ENCODE measurements around the gene CDKN2C. TPM values are rescaled to one million over a fixed set of nuclear protein-coding genes. Genes with fewer than 3 reads are reported as not detected.

Gene CDKN2C
- total RNA-seq, 1 experiment from 2014 or later, result not detected

DNA sequence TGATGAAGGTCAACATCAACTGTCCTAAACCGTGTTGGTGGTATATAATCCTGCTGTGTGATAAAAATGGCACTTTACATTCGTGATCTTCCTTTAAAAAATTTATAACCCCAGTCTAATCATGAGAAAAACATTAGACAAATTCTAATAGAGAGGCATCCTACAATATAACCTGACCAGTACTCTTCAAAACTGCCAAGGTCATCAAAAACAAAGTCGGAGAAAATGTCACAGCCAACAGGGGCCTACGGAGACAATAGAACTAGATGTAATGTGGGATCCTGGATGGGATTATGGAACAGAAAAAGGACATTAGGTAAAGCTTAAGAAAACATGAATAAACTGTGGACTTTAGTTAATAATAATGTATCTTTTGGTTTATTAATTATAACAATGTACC lies 25.0 kb downstream of the CDKN2C start (continued):
- TF ChIP-seq, protein P1, sequence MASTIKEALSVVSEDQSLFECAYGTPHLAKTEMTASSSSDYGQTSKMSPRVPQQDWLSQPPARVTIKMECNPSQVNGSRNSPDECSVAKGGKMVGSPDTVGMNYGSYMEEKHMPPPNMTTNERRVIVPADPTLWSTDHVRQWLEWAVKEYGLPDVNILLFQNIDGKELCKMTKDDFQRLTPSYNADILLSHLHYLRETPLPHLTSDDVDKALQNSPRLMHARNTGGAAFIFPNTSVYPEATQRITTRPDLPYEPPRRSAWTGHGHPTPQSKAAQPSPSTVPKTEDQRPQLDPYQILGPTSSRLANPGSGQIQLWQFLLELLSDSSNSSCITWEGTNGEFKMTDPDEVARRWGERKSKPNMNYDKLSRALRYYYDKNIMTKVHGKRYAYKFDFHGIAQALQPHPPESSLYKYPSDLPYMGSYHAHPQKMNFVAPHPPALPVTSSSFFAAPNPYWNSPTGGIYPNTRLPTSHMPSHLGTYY (CRISPR knock-in tag; IDR thresholded peaks at IDR 0.05), result no peak
- TF ChIP-seq RELA (CRISPR knock-in tag; IDR thresholded peaks at IDR 0.05; ENCODE audit: borderline replicate concordance) (no peak), NR3C1 (CRISPR knock-in tag; conservative IDR thresholded peaks at IDR 0.05; ENCODE audit: low read depth) (no peak), KAT7 (CRISPR knock-in tag; IDR thresholded peaks at IDR 0.05; ENCODE audit: borderline replicate concordance) (no peak), GABPB1 (CRISPR knock-in tag; IDR thresholded peaks at IDR 0.05) (no peak), IRF2 (CRISPR knock-in tag; IDR thresholded peaks at IDR 0.05; ENCODE audit: borderline replicate concordance, low read depth) (no peak)
- TF ChIP-seq, protein P2, sequence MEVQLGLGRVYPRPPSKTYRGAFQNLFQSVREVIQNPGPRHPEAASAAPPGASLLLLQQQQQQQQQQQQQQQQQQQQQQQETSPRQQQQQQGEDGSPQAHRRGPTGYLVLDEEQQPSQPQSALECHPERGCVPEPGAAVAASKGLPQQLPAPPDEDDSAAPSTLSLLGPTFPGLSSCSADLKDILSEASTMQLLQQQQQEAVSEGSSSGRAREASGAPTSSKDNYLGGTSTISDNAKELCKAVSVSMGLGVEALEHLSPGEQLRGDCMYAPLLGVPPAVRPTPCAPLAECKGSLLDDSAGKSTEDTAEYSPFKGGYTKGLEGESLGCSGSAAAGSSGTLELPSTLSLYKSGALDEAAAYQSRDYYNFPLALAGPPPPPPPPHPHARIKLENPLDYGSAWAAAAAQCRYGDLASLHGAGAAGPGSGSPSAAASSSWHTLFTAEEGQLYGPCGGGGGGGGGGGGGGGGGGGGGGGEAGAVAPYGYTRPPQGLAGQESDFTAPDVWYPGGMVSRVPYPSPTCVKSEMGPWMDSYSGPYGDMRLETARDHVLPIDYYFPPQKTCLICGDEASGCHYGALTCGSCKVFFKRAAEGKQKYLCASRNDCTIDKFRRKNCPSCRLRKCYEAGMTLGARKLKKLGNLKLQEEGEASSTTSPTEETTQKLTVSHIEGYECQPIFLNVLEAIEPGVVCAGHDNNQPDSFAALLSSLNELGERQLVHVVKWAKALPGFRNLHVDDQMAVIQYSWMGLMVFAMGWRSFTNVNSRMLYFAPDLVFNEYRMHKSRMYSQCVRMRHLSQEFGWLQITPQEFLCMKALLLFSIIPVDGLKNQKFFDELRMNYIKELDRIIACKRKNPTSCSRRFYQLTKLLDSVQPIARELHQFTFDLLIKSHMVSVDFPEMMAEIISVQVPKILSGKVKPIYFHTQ (CRISPR knock-in tag; IDR thresholded peaks at IDR 0.05), result no peak

DNA sequence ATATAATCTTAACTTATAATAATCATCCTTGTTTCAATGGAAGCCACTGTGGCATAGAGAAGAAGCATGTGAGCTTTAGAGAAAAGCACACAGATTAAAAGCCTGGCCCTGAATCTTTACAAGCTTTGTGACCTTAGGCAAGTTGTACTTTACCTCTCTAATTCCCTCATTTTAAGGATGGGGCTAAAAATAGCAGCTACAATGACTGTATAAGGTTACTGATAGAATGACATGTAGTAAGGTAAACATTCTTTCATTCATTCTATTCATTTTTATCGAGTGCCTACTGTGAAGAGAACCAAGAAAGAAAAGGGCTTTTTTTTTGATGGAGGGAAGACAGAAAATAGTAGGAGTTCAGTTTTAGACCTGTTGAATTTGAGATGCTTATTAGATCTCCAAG lies 25.6 kb downstream of the CDKN2C start:
- peaks cover 9% of the 10 kb centered on the region; the same call in 1 of the 2 replicates for H3K9me3 Mint-ChIP-seq
- H3K27ac Mint-ChIP-seq, result no peak overlapping the region
- POLR2A ChIA-PET, result no interaction called here
- no peaks in the 10 kb centered on the region for H3K4me1 Mint-ChIP-seq
- ATAC-seq (no peak), DNase-seq (ENCODE audit: low spot score) (no peak)
- CTCF ChIA-PET, result interaction anchor here (0.9 kb wide), 1 partner anchor 122 kb away, joined by 3 read pairs; no protein-coding TSS in a partner anchor
- H3K4me3 Mint-ChIP-seq, result no peak overlapping the region
- H3K36me3 Mint-ChIP-seq, result no peaks in the 10 kb centered on the region
- peaks cover 7% of the 10 kb centered on the region for H3K27me3 Mint-ChIP-seq (ENCODE audit: low read depth)
- TF ChIP-seq FOXP1 (CRISPR knock-in tag; IDR thresholded peaks at IDR 0.05; ENCODE audit: borderline replicate concordance), result no peak
- TF ChIP-seq FOXJ3 (CRISPR knock-in tag; IDR thresholded peaks at IDR 0.05; ENCODE audit: borderline replicate concordance), result no peak
- TF ChIP-seq SOX15 (CRISPR knock-in tag; IDR thresholded peaks at IDR 0.05), result no peak
- TF ChIP-seq, protein P3, sequence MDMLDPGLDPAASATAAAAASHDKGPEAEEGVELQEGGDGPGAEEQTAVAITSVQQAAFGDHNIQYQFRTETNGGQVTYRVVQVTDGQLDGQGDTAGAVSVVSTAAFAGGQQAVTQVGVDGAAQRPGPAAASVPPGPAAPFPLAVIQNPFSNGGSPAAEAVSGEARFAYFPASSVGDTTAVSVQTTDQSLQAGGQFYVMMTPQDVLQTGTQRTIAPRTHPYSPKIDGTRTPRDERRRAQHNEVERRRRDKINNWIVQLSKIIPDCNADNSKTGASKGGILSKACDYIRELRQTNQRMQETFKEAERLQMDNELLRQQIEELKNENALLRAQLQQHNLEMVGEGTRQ (CRISPR knock-in tag; IDR thresholded peaks at IDR 0.05), result no peak
- TF ChIP-seq, protein P4, sequence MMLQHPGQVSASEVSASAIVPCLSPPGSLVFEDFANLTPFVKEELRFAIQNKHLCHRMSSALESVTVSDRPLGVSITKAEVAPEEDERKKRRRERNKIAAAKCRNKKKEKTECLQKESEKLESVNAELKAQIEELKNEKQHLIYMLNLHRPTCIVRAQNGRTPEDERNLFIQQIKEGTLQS (CRISPR knock-in tag; conservative IDR thresholded peaks at IDR 0.05), result no peak
- TF ChIP-seq, protein P5, sequence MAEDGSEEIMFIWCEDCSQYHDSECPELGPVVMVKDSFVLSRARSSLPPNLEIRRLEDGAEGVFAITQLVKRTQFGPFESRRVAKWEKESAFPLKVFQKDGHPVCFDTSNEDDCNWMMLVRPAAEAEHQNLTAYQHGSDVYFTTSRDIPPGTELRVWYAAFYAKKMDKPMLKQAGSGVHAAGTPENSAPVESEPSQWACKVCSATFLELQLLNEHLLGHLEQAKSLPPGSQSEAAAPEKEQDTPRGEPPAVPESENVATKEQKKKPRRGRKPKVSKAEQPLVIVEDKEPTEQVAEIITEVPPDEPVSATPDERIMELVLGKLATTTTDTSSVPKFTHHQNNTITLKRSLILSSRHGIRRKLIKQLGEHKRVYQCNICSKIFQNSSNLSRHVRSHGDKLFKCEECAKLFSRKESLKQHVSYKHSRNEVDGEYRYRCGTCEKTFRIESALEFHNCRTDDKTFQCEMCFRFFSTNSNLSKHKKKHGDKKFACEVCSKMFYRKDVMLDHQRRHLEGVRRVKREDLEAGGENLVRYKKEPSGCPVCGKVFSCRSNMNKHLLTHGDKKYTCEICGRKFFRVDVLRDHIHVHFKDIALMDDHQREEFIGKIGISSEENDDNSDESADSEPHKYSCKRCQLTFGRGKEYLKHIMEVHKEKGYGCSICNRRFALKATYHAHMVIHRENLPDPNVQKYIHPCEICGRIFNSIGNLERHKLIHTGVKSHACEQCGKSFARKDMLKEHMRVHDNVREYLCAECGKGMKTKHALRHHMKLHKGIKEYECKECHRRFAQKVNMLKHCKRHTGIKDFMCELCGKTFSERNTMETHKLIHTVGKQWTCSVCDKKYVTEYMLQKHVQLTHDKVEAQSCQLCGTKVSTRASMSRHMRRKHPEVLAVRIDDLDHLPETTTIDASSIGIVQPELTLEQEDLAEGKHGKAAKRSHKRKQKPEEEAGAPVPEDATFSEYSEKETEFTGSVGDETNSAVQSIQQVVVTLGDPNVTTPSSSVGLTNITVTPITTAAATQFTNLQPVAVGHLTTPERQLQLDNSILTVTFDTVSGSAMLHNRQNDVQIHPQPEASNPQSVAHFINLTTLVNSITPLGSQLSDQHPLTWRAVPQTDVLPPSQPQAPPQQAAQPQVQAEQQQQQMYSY (CRISPR knock-in tag; IDR thresholded peaks at IDR 0.05), result no peak
- no peak for TF ChIP-seq TEAD1 (CRISPR knock-in tag; IDR thresholded peaks at IDR 0.05)
- TF ChIP-seq, protein P6, sequence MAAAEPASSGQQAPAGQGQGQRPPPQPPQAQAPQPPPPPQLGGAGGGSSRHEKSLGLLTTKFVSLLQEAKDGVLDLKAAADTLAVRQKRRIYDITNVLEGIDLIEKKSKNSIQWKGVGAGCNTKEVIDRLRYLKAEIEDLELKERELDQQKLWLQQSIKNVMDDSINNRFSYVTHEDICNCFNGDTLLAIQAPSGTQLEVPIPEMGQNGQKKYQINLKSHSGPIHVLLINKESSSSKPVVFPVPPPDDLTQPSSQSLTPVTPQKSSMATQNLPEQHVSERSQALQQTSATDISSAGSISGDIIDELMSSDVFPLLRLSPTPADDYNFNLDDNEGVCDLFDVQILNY (CRISPR knock-in tag; IDR thresholded peaks at IDR 0.05), result no peak
- TF ChIP-seq, protein P7, sequence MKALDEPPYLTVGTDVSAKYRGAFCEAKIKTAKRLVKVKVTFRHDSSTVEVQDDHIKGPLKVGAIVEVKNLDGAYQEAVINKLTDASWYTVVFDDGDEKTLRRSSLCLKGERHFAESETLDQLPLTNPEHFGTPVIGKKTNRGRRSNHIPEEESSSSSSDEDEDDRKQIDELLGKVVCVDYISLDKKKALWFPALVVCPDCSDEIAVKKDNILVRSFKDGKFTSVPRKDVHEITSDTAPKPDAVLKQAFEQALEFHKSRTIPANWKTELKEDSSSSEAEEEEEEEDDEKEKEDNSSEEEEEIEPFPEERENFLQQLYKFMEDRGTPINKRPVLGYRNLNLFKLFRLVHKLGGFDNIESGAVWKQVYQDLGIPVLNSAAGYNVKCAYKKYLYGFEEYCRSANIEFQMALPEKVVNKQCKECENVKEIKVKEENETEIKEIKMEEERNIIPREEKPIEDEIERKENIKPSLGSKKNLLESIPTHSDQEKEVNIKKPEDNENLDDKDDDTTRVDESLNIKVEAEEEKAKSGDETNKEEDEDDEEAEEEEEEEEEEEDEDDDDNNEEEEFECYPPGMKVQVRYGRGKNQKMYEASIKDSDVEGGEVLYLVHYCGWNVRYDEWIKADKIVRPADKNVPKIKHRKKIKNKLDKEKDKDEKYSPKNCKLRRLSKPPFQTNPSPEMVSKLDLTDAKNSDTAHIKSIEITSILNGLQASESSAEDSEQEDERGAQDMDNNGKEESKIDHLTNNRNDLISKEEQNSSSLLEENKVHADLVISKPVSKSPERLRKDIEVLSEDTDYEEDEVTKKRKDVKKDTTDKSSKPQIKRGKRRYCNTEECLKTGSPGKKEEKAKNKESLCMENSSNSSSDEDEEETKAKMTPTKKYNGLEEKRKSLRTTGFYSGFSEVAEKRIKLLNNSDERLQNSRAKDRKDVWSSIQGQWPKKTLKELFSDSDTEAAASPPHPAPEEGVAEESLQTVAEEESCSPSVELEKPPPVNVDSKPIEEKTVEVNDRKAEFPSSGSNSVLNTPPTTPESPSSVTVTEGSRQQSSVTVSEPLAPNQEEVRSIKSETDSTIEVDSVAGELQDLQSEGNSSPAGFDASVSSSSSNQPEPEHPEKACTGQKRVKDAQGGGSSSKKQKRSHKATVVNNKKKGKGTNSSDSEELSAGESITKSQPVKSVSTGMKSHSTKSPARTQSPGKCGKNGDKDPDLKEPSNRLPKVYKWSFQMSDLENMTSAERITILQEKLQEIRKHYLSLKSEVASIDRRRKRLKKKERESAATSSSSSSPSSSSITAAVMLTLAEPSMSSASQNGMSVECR (CRISPR knock-in tag; IDR thresholded peaks at IDR 0.05; ENCODE audit: borderline replicate concordance), result no peak
- TF ChIP-seq, protein P8, sequence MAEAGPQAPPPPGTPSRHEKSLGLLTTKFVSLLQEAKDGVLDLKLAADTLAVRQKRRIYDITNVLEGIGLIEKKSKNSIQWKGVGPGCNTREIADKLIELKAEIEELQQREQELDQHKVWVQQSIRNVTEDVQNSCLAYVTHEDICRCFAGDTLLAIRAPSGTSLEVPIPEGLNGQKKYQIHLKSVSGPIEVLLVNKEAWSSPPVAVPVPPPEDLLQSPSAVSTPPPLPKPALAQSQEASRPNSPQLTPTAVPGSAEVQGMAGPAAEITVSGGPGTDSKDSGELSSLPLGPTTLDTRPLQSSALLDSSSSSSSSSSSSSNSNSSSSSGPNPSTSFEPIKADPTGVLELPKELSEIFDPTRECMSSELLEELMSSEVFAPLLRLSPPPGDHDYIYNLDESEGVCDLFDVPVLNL (CRISPR knock-in tag; IDR thresholded peaks at IDR 0.05; ENCODE audit: borderline replicate concordance, low read depth), result no peak
- TF ChIP-seq, protein P9, sequence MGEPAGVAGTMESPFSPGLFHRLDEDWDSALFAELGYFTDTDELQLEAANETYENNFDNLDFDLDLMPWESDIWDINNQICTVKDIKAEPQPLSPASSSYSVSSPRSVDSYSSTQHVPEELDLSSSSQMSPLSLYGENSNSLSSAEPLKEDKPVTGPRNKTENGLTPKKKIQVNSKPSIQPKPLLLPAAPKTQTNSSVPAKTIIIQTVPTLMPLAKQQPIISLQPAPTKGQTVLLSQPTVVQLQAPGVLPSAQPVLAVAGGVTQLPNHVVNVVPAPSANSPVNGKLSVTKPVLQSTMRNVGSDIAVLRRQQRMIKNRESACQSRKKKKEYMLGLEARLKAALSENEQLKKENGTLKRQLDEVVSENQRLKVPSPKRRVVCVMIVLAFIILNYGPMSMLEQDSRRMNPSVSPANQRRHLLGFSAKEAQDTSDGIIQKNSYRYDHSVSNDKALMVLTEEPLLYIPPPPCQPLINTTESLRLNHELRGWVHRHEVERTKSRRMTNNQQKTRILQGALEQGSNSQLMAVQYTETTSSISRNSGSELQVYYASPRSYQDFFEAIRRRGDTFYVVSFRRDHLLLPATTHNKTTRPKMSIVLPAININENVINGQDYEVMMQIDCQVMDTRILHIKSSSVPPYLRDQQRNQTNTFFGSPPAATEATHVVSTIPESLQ (CRISPR knock-in tag; IDR thresholded peaks at IDR 0.05), result no peak
